ENCODE data around the gene PIWIL1.

GRCh38 chr12:130336723-130337487 lies 782 bp upstream of the PIWIL1 start:
- no peak for TF ChIP-seq CTCF (conservative IDR thresholded peaks at IDR 0.05; ENCODE audit: low read depth, low read length)
- no peak for TF ChIP-seq EZH2phosphoT487 (IDR thresholded peaks at IDR 0.05; ENCODE audit: borderline replicate concordance, low read length)
- TF ChIP-seq EZH2 (IDR thresholded peaks at IDR 0.05; ENCODE audit: low read length, unreplicated experiment), result no peak

Data from PC-3 (cell line).